Measurements from ENCODE around the gene XXYLT1. TPM values are rescaled to one million over a fixed set of nuclear protein-coding genes. Genes with fewer than 3 reads are reported as not detected.

The XXYLT1 gene
- total RNA-seq, 4 donors from 2014 or later = 9.6 to 17.7 (median 13.2) TPM

DNA sequence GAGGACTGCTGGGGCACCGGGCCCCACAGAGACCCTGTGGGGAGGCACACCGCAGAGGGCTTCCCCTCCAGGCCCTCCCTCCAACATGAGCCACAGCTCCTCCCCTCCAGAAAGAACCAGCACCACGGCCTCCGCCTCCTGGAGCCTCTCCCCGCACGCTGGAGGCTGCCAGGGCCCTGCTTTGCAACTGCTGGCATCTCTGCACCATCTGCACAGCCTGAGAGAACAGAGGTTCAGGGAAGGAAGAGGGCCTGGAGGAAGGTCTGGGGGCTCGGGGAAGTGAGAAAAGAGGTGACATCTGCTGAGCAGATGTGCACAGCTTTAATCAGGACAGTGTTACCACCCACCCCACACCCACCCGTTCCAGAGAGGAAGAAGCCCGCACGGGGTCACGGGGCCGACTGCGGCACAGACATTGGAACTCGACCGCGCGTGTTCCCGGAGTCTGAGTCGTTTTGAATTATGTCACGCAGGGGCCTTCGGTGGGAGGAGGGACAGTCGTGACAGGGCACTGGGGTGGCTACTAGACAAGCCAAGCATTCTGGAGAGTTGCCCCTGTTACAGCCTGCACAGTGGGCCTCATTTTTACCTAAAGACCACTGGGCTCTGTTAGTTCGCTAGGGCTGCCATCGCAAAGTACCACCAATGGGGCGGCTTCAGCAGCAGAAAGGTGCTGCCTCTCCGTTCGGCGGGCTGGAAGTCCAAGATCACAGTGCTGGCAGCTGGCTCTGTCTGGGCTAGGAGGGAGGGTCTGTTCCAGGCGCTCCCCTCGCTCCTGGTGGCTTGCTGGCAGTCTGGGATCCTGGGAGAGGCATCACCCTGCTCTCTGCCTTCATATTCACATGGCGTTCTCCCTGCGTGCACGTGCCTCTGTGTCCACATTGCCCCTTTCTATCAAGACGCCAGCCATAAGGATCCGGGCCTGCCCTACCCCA lies 194.8 kb downstream of the XXYLT1 start:
- TF ChIP-seq POLR2A (IDR thresholded peaks at IDR 0.05) (no peak), EP300 (IDR thresholded peaks at IDR 0.05) (no peak)
- TF ChIP-seq, protein P1, sequence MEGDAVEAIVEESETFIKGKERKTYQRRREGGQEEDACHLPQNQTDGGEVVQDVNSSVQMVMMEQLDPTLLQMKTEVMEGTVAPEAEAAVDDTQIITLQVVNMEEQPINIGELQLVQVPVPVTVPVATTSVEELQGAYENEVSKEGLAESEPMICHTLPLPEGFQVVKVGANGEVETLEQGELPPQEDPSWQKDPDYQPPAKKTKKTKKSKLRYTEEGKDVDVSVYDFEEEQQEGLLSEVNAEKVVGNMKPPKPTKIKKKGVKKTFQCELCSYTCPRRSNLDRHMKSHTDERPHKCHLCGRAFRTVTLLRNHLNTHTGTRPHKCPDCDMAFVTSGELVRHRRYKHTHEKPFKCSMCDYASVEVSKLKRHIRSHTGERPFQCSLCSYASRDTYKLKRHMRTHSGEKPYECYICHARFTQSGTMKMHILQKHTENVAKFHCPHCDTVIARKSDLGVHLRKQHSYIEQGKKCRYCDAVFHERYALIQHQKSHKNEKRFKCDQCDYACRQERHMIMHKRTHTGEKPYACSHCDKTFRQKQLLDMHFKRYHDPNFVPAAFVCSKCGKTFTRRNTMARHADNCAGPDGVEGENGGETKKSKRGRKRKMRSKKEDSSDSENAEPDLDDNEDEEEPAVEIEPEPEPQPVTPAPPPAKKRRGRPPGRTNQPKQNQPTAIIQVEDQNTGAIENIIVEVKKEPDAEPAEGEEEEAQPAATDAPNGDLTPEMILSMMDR (IDR thresholded peaks at IDR 0.05) = no peak
- no peak for DNase-seq (ENCODE audit: low spot score in 2 of 2)

DNA sequence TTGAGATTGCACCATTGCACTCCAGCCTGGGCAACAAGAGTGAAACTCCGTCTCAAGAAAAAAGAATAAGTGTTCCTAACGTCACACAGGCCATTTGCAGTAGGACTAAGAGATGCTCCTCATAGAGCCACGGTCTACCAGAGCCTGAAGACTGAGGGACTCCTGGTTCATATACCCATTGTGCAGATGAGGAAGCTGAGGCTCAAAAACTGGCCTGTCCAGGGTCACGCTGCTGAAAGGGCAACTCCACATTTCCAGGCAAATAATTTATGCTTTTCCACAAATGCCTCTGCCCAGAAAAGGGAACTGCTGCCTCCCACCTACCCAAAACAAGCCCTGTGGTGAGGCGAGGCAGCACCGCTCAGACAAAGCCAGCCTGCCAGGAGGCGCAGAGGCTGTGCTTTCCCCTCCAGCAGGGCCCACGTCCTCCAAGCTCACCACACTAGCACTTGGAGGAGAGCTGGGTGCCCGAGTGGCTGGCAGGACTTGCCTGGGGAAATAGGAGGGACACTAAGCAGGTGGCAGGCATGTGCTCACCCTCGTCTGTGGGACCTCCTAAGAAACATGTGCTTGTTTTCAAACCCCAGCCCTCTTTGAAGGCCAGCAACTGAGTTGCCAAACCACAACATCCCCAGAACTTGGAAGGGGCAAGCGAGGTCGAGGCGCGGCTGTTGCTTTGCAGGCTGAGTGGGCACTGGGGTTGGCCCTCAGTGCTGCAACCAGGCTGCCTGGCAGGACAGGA lies 195.6 kb downstream of the XXYLT1 start:
- Histone ChIP-seq H3K4me3 (no peak overlapping the region), H3K4me1 (peaks cover 0 to 12% (median 0%) of the 10 kb centered on the region in 4 donors), H3K27me3 (no peaks in the 10 kb centered on the region), H3K27ac (no peak overlapping the region), H3K9me3 (no peaks in the 10 kb centered on the region), H3K36me3 (peaks cover 0 to 18% (median 0%) of the 10 kb centered on the region in 3 donors)
- WGBS, 2 donors = 80 to 84% methylated on average over 14 of the region's 14 CpGs
- TF ChIP-seq, protein P1 (IDR thresholded peaks at IDR 0.05) = no peak
- TF ChIP-seq EP300 (IDR thresholded peaks at IDR 0.05) (no peak), POLR2A (IDR thresholded peaks at IDR 0.05) (no peak)
- DNase-seq (ENCODE audit: low spot score in 2 of 2) = peak in 1 of 2 donors; percentile 8

More for the DNA sequence above, 194.8 kb downstream of the XXYLT1 start:
- Histone ChIP-seq H3K4me3 (no peak overlapping the region), H3K4me1 (peaks cover 0 to 17% (median 0%) of the 10 kb centered on the region in 4 donors), H3K36me3 (peaks cover 0 to 16% (median 0%) of the 10 kb centered on the region in 3 donors), H3K27ac (no peak overlapping the region), H3K9me3 (no peaks in the 10 kb centered on the region), H3K27me3 (no peaks in the 10 kb centered on the region)
- WGBS, 2 donors = 61 to 72% methylated on average over 27 to 29 of the region's 35 CpGs

DNA sequence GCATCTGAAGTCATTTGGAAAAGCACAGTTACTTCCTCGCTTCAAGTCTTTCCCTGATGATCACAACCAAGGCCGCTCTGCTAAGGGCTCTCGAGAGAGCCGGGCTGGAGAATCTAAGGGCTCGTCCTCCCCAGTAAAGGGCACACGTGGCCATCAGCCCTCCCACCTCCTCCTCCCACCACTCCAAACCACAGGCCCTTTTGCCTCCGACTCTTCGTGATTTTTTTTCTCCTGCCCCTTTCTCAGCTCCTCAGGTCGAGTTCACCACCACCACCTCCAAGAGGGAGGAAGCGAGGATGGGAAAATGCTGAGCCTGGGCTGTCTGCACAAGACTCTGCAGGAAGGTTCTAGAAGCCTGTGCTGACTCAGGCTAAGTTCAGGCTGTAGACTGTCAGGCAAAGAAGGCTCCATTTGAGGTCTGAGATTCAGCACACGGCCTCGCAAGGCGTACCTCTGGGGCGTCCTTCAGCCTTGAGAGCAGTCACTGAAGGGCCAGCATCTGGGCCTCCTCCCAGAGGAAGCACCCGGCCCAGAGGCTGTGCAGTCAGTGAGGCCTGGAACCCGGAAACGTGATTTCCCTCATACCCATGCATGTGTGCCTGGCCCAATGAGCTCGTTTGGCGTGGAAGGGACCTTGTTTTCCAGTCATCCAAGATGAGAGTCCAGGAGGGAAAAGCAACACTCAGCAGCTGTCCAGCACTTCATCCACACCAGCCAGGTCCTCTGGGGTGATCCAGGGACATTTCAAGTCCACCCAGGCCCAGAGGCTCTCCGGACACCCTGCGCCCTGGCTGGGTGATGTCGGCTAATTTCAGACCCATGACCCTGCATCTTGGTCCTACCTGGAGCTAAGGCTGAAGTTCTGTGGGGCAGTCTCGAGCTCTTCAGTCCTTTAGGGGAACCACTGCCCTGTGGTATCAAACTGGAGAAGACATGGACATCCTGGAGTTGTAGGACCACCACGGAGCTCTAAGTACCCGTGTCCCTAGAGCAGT lies 196.8 kb downstream of the XXYLT1 start:
- Histone ChIP-seq H3K36me3 (peaks cover 0 to 30% (median 0%) of the 10 kb centered on the region in 3 donors), H3K27me3 (no peaks in the 10 kb centered on the region), H3K9me3 (no peaks in the 10 kb centered on the region), H3K4me1 (peaks cover 0 to 9% (median 0%) of the 10 kb centered on the region in 4 donors), H3K27ac (no peak overlapping the region), H3K4me3 (no peak overlapping the region)
- DNase-seq (ENCODE audit: low spot score in 2 of 2) = no peak
- WGBS, 2 donors = 84 to 85% methylated on average over 25 of the region's 25 CpGs
- TF ChIP-seq, protein P1 (IDR thresholded peaks at IDR 0.05) = no peak
- TF ChIP-seq EP300 (IDR thresholded peaks at IDR 0.05) (no peak), POLR2A (IDR thresholded peaks at IDR 0.05) (no peak)

DNA sequence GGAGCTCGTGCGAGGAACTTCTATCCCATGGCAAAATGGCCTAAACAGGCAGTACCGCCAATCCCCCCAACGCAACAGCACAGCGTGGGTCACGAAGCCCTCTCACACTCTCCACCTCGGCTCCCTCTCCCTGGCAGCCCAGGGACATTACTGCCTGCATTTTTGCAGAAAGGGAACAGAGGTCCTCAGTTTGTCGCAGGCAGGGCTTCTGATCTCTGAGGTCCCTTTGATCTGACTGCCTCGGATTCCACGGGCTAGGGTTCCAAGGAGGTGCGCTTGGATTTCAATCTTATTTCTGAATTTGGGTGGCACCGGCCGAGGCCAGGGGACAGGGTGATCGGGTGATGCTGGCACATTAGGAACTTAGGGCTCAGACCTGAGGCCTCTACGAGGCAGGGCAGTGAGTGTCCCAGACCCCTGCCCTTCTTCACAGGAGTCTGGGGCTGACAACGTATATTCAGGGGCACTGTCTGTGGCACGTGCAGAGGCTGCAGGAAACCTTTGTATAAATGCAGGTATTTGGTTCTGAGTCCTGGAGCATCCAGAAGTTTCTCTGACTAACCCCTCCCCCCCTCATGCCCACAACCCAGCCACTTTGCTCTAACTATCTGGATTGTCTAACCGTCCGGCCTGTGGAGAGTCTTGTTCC lies 197.9 kb downstream of the XXYLT1 start:
- Histone ChIP-seq H3K36me3 (peaks cover 0 to 41% (median 3%) of the 10 kb centered on the region in 3 donors), H3K4me3 (no peak overlapping the region), H3K4me1 (peaks cover 0 to 9% (median 0%) of the 10 kb centered on the region in 4 donors), H3K9me3 (no peaks in the 10 kb centered on the region), H3K27ac (no peak overlapping the region), H3K27me3 (no peaks in the 10 kb centered on the region)
- TF ChIP-seq EP300 (IDR thresholded peaks at IDR 0.05) = no peak
- TF ChIP-seq, protein P1 (IDR thresholded peaks at IDR 0.05) = no peak
- TF ChIP-seq POLR2A (IDR thresholded peaks at IDR 0.05) = no peak
- DNase-seq (ENCODE audit: low spot score in 2 of 2) = no peak
- WGBS, 2 donors = 88 to 89% methylated on average over 17 of the region's 19 CpGs

All from tibial nerve (tissue), 4 donors.